HepG2 (cell line): Measurements from ENCODE around the gene CASTOR1. TPM values are rescaled to one million over a fixed set of nuclear protein-coding genes. Genes with fewer than 3 reads are reported as not detected.
A peak's percentile ranks its signal among the peaks of the same experiment; 100 is the strongest.

Experiments
- ARID2 ChIP-seq: sonication (generic); formaldehyde crosslinking; IDR thresholded peaks from 2 replicates; pipeline ENCODE4 v1.8.1; 2022; ENCODE audit warnings: mild to moderate bottlenecking, missing genetic modification reagents, borderline replicate concordance
- CENPT ChIP-seq: sonication (generic); formaldehyde crosslinking; IDR thresholded peaks from 2 replicates; pipeline ENCODE4 v1.8.0; 2022; ENCODE audit warnings: low read depth, mild to moderate bottlenecking, moderate library complexity, missing genetic modification reagents
- CSRNP1 ChIP-seq: sonication (generic); formaldehyde crosslinking; IDR thresholded peaks from 2 replicates; pipeline ENCODE4 v1.8.1; 2023; ENCODE audit warnings: mild to moderate bottlenecking, missing genetic modification reagents
- HMG20B ChIP-seq: conservative IDR thresholded peaks from 2 replicates; pipeline ENCODE4 v1.6.1; 2016; ENCODE audit warnings: missing genetic modification reagents, missing compliant biosample characterization
- KAT7 ChIP-seq: IDR thresholded peaks from 2 replicates; pipeline ENCODE4 v1.6.1; 2018; ENCODE audit warnings: borderline replicate concordance, missing compliant biosample characterization
- MAZ ChIP-seq, 2 experiments: sonication (generic) in 1 of 2; formaldehyde crosslinking in 1 of 2; IDR thresholded peaks; 2 replicates each; pipeline versions ENCODE4 v1.5.0 to v1.6.1; 2012 to 2020; ENCODE audit warnings: low read depth in 2 of 2, mild to moderate bottlenecking in 2 of 2, borderline replicate concordance in 1 of 2, improper control_type of control experiment in 1 of 2, low read length in 1 of 2, missing genetic modification reagents in 1 of 2, moderate library complexity in 1 of 2
- MIER2 ChIP-seq: IDR thresholded peaks from 2 replicates; pipeline ENCODE4 v1.6.1; 2016; ENCODE audit warnings: missing biosample characterization, missing genetic modification reagents
- SNAPC2 ChIP-seq: sonication (generic); formaldehyde crosslinking; IDR thresholded peaks from 2 replicates; pipeline ENCODE4 v1.8.1; 2022; ENCODE audit warnings: mild to moderate bottlenecking, missing genetic modification reagents
- SRF ChIP-seq: IDR thresholded peaks from 2 replicates; pipeline ENCODE4 v1.6.1; 2011; ENCODE audit warnings: mild to moderate bottlenecking, low read depth, low read length, moderate library complexity
- YY1 ChIP-seq: IDR thresholded peaks from 2 replicates; pipeline ENCODE4 v1.6.1; 2011; ENCODE audit warnings: low read length, low read depth, moderate library complexity, mild to moderate bottlenecking; ENCODE audit not compliant: insufficient read depth, insufficient replicate concordance
- ZBTB8A ChIP-seq: sonication (generic); formaldehyde crosslinking; IDR thresholded peaks from 2 replicates; pipeline ENCODE4 v1.4.0; 2020; ENCODE audit warnings: mild to moderate bottlenecking, low read depth, missing genetic modification reagents, borderline replicate concordance
- ZFP36L1 ChIP-seq: sonication (generic); formaldehyde crosslinking; IDR thresholded peaks from 2 replicates; pipeline ENCODE4 v1.8.0; 2022; ENCODE audit warnings: mild to moderate bottlenecking, missing genetic modification reagents, moderate library complexity
- ZNF512 ChIP-seq: sonication (generic); formaldehyde crosslinking; IDR thresholded peaks from 2 replicates; pipeline ENCODE4 v1.4.0; 2020; ENCODE audit warnings: mild to moderate bottlenecking, missing genetic modification reagents
- ZNF687 ChIP-seq: sonication (generic); formaldehyde crosslinking; IDR thresholded peaks from 2 replicates; pipeline ENCODE4 v1.5.1; 2020; ENCODE audit warnings: mild to moderate bottlenecking, missing genetic modification reagents, moderate library complexity
- ZNF713 ChIP-seq: sonication (generic); formaldehyde crosslinking; IDR thresholded peaks from 2 replicates; pipeline ENCODE4 v1.4.0; 2020; ENCODE audit warnings: mild to moderate bottlenecking, missing genetic modification reagents
- polyA plus RNA-seq, 8 experiments: library from polyadenylated mRNA; depleted of rRNA in 3 of 8; stranded (reverse) in 7 of 8; unstranded in 1 of 8; fragments of >200 nt; fragmentation: Illumina TruSeq in 4 of 8; extraction: Trizol in 4 of 8; gene quantifications; 2 replicates each; pipeline versions ENCODE4 v1.2.1 to v1.2.3, GENCODE V29; 2011 to 2016; ENCODE audit warnings: low read depth in 4 of 8, missing spikeins in 1 of 8, mixed read lengths in 1 of 8; ENCODE audit not compliant: insufficient read depth in 1 of 8
- total RNA-seq, 5 experiments: library from RNA; depleted of rRNA; stranded (reverse); fragments of >200 nt; fragmentation: Illumina TruSeq; extraction: Trizol; gene quantifications; 2 replicates each; pipeline ENCODE4 v1.2.3, GENCODE V29; 2016; ENCODE audit warnings: low read depth in 1 of 5
- TF ChIP-seq, protein P1 (sequence below): sonication (generic); formaldehyde crosslinking; IDR thresholded peaks from 2 replicates; pipeline ENCODE4 v1.5.1; 2020; ENCODE audit warnings: mild to moderate bottlenecking, moderate library complexity, missing genetic modification reagents
- TF ChIP-seq, protein P2 (sequence below): sonication (generic); formaldehyde crosslinking; IDR thresholded peaks from 2 replicates; pipeline ENCODE4 v1.8.0; 2022; ENCODE audit warnings: mild to moderate bottlenecking, missing genetic modification reagents

CASTOR1 gene
- total and polyA plus RNA-seq, 2 of the 13 experiments (the other 11 are each of a cell fraction or from before 2014, with no cell fraction given) = 2.6 to 4.4 TPM

DNA sequence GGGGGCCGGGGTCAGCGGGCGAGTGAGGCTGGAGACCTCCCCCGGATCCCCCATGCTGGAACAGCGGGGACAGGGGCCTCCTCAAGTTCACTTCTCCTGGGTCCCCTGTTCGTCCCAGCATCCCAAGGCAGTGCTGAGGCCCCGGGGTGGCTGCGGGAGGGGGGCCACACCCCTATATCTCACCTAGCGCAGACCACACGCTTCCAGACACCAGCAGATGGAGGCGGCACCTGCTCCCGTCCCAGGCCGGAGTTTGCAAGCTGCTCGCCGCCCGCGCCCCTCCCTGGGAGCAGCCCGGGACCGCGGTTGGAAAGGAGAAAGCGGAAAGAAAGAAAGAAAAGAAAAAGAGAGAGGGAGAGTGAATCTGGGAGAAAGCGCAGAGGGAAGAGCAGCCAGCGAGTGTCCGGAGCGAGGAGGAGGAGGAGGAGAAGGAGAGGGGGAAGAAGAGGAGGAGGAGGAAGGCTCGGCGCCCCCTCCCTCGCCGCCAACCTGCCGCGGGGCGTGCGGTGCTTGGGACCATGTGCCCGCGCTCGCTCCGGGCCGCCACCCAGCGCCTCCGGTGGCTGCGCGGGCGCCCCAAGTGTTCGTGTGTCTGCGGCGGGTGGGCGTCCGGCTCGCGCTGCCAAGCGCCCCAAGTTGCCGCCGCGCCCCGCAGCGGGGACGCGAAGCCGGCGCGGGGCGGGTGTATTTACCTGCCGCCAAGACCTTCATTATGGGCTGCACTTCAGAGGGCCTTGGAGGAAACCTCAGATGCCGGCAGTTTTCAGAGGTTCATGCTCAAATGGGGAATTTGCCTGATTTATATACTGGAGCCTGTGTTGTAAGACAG, 43.1 kb downstream of the CASTOR1 start, which contains the start of gene LIF (continued):
- TF ChIP-seq ZNF687 (peak; percentile 73), HMG20B (CRISPR knock-in tag) (no peak), KAT7 (CRISPR knock-in tag) (no peak), ZNF512 (no peak), MAZ (IDR thresholded peaks at IDR 0.05; ENCODE audit: borderline replicate concordance, low read depth, low read length) (no peak), MAZ (CRISPR knock-in tag; IDR thresholded peaks at IDR 0.05; ENCODE audit: low read depth) (no peak), ARID2 (no peak), ZBTB8A (no peak), CENPT (no peak), CSRNP1 (CRISPR knock-in tag) (no peak), SNAPC2 (CRISPR knock-in tag) (no peak), ZNF713 (CRISPR knock-in tag) (no peak), SRF (no peak), ZFP36L1 (CRISPR knock-in tag) (no peak), YY1 (no peak), MIER2 (CRISPR knock-in tag) (no peak)
- TF ChIP-seq, protein P1, sequence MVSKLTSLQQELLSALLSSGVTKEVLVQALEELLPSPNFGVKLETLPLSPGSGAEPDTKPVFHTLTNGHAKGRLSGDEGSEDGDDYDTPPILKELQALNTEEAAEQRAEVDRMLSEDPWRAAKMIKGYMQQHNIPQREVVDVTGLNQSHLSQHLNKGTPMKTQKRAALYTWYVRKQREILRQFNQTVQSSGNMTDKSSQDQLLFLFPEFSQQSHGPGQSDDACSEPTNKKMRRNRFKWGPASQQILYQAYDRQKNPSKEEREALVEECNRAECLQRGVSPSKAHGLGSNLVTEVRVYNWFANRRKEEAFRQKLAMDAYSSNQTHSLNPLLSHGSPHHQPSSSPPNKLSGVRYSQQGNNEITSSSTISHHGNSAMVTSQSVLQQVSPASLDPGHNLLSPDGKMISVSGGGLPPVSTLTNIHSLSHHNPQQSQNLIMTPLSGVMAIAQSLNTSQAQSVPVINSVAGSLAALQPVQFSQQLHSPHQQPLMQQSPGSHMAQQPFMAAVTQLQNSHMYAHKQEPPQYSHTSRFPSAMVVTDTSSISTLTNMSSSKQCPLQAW (CRISPR knock-in tag) = no peak
- TF ChIP-seq, protein P2, sequence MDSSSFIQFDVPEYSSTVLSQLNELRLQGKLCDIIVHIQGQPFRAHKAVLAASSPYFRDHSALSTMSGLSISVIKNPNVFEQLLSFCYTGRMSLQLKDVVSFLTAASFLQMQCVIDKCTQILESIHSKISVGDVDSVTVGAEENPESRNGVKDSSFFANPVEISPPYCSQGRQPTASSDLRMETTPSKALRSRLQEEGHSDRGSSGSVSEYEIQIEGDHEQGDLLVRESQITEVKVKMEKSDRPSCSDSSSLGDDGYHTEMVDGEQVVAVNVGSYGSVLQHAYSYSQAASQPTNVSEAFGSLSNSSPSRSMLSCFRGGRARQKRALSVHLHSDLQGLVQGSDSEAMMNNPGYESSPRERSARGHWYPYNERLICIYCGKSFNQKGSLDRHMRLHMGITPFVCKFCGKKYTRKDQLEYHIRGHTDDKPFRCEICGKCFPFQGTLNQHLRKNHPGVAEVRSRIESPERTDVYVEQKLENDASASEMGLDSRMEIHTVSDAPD = no peak
